ENCODE results near the gene FRMD3.

DNA sequence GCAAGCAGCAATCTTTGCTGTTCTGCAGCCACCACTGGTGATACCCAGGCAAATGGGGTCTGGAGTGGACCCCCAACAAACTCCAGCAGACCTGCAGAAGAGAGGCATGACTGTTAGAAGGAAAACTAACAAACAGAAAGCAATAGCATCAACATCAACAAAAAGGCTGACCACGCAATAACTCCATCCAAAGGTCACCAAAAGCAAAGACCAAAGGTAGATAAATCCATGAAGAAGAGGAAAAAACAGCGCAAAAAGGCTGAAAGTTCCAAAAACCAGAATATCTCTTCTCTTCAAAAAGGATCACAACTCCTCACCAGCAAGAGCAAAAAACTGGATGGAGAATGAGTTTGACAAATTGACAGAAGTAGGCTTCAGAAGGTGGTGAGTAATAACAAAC lies 23.4 kb downstream of the FRMD3 start:
- TF ChIP-seq EP300 (IDR thresholded peaks at IDR 0.05; ENCODE audit: borderline replicate concordance) (no peak), RAD21 (IDR thresholded peaks at IDR 0.05; ENCODE audit: low read depth) (no peak), CEBPB (IDR thresholded peaks at IDR 0.05) (no peak), FOXM1 (IDR thresholded peaks at IDR 0.05; ENCODE audit: borderline replicate concordance, low read depth) (no peak), EGR1 (IDR thresholded peaks at IDR 0.05) (no peak), TCF12 (IDR thresholded peaks at IDR 0.05; ENCODE audit: low read depth) (no peak), TEAD4 (IDR thresholded peaks at IDR 0.05) (no peak)
- TF ChIP-seq, protein P1, sequence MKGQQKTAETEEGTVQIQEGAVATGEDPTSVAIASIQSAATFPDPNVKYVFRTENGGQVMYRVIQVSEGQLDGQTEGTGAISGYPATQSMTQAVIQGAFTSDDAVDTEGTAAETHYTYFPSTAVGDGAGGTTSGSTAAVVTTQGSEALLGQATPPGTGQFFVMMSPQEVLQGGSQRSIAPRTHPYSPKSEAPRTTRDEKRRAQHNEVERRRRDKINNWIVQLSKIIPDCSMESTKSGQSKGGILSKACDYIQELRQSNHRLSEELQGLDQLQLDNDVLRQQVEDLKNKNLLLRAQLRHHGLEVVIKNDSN (IDR thresholded peaks at IDR 0.05): no peak
- TF ChIP-seq, protein P2, sequence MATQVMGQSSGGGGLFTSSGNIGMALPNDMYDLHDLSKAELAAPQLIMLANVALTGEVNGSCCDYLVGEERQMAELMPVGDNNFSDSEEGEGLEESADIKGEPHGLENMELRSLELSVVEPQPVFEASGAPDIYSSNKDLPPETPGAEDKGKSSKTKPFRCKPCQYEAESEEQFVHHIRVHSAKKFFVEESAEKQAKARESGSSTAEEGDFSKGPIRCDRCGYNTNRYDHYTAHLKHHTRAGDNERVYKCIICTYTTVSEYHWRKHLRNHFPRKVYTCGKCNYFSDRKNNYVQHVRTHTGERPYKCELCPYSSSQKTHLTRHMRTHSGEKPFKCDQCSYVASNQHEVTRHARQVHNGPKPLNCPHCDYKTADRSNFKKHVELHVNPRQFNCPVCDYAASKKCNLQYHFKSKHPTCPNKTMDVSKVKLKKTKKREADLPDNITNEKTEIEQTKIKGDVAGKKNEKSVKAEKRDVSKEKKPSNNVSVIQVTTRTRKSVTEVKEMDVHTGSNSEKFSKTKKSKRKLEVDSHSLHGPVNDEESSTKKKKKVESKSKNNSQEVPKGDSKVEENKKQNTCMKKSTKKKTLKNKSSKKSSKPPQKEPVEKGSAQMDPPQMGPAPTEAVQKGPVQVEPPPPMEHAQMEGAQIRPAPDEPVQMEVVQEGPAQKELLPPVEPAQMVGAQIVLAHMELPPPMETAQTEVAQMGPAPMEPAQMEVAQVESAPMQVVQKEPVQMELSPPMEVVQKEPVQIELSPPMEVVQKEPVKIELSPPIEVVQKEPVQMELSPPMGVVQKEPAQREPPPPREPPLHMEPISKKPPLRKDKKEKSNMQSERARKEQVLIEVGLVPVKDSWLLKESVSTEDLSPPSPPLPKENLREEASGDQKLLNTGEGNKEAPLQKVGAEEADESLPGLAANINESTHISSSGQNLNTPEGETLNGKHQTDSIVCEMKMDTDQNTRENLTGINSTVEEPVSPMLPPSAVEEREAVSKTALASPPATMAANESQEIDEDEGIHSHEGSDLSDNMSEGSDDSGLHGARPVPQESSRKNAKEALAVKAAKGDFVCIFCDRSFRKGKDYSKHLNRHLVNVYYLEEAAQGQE (IDR thresholded peaks at IDR 0.05; ENCODE audit: low read depth): no peak
- TF ChIP-seq, protein P3, sequence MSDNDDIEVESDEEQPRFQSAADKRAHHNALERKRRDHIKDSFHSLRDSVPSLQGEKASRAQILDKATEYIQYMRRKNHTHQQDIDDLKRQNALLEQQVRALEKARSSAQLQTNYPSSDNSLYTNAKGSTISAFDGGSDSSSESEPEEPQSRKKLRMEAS (IDR thresholded peaks at IDR 0.05): no peak
